IPS-15b (cell line): ENCODE data around the gene FBXL3.

ENCODE experiments used
- H3K27me3 ChIP-seq: one replicate; pipeline ENCODE4 v1.6.1; 2013; ENCODE audit warnings: low read length; ENCODE audit not compliant: control insufficient read depth, insufficient read depth
- H3K36me3 ChIP-seq: one replicate; pipeline ENCODE4 v1.6.1; 2013; ENCODE audit warnings: low read length; ENCODE audit not compliant: control insufficient read depth, insufficient read depth
- H3K4me1 ChIP-seq: one replicate; pipeline ENCODE4 v1.6.1; 2013; ENCODE audit warnings: mild to moderate bottlenecking, low read length; ENCODE audit not compliant: control insufficient read depth, insufficient read depth
- H3K4me3 ChIP-seq: one replicate; pipeline ENCODE4 v1.5.1; 2013; ENCODE audit warnings: low read depth, low read length
- H3K9ac ChIP-seq: one replicate; pipeline ENCODE4 v1.6.1; 2013; ENCODE audit warnings: low read depth, mild to moderate bottlenecking, low read length
- H3K9me3 ChIP-seq: one replicate; pipeline ENCODE4 v1.6.1; 2013; ENCODE audit warnings: mild to moderate bottlenecking, low read length; ENCODE audit not compliant: control insufficient read depth, insufficient read depth

FBXL3 gene

GRCh38 chr13:77026861-77027621 is at the start of gene FBXL3:
Gene FBXL3 (minus strand): TSS chr13:77027159. CDS start chr13:77021860, 5,299 bp downstream.
- peak within 1 kb of the TSS; percentile 80 for H3K9ac ChIP-seq
- H3K27me3 ChIP-seq: no peaks in the 10 kb centered on the region
- H3K9me3 ChIP-seq: no peaks in the 10 kb centered on the region
- H3K36me3 ChIP-seq: no peaks in the 10 kb centered on the region
- H3K4me1 ChIP-seq: peaks cover 9% of the 10 kb centered on the region
- peak within 1 kb of the TSS; percentile 72 for H3K4me3 ChIP-seq

GRCh38 chr13:77067519-77067918 is 40.6 kb upstream of the FBXL3 start:
- Histone ChIP-seq H3K36me3 (peaks cover 4% of the 10 kb centered on the region), H3K9me3 (no peaks in the 10 kb centered on the region)

GRCh38 chr13:77065461-77066147 is 38.6 kb upstream of the FBXL3 start:
- Histone ChIP-seq H3K36me3 (peaks cover 6% of the 10 kb centered on the region), H3K4me1 (no peaks in the 10 kb centered on the region)

More at GRCh38 chr13:77067519-77067918, 40.6 kb upstream of the FBXL3 start:
- Histone ChIP-seq H3K9ac (no peak overlapping the region), H3K4me3 (no peak overlapping the region), H3K27me3 (no peaks in the 10 kb centered on the region), H3K4me1 (no peaks in the 10 kb centered on the region)

GRCh38 chr13:77062097-77062496 is 35.1 kb upstream of the FBXL3 start:
- H3K9me3 ChIP-seq: no peaks in the 10 kb centered on the region
- peaks cover 6% of the 10 kb centered on the region for H3K36me3 ChIP-seq
- H3K4me1 ChIP-seq: no peaks in the 10 kb centered on the region
- H3K27me3 ChIP-seq: no peaks in the 10 kb centered on the region
- H3K9ac ChIP-seq: no peak overlapping the region
- no peak overlapping the region for H3K4me3 ChIP-seq

More at GRCh38 chr13:77065461-77066147, 38.6 kb upstream of the FBXL3 start:
- Histone ChIP-seq H3K9me3 (no peaks in the 10 kb centered on the region), H3K27me3 (no peaks in the 10 kb centered on the region), H3K4me3 (no peak overlapping the region), H3K9ac (no peak overlapping the region)

GRCh38 chr13:77061362-77061761 is 34.4 kb upstream of the FBXL3 start:
- peaks cover 6% of the 10 kb centered on the region for H3K36me3 ChIP-seq
- H3K4me1 ChIP-seq: no peaks in the 10 kb centered on the region
- no peak overlapping the region for H3K9ac ChIP-seq
- H3K4me3 ChIP-seq: no peak overlapping the region
- no peaks in the 10 kb centered on the region for H3K9me3 ChIP-seq
- no peaks in the 10 kb centered on the region for H3K27me3 ChIP-seq

- Histone ChIP-seq H3K36me3 (no peaks in the 10 kb centered on the region), H3K9ac (no peak overlapping the region), H3K4me1 (no peaks in the 10 kb centered on the region), H3K4me3 (no peak overlapping the region), H3K9me3 (no peaks in the 10 kb centered on the region), H3K27me3 (no peaks in the 10 kb centered on the region)
Observed at GRCh38 chr13:77056886-77057285, 29.9 kb upstream of the FBXL3 start.

GRCh38 chr13:77056382-77056781 is 29.4 kb upstream of the FBXL3 start:
- Histone ChIP-seq H3K9ac (no peak overlapping the region), H3K27me3 (no peaks in the 10 kb centered on the region), H3K4me1 (no peaks in the 10 kb centered on the region), H3K9me3 (no peaks in the 10 kb centered on the region), H3K4me3 (no peak overlapping the region), H3K36me3 (no peaks in the 10 kb centered on the region)

- no peaks in the 10 kb centered on the region for H3K36me3 ChIP-seq
- H3K4me1 ChIP-seq: no peaks in the 10 kb centered on the region
- no peaks in the 10 kb centered on the region for H3K27me3 ChIP-seq
- H3K9me3 ChIP-seq: no peaks in the 10 kb centered on the region
- H3K4me3 ChIP-seq: no peak overlapping the region
- H3K9ac ChIP-seq: no peak overlapping the region
Observed at GRCh38 chr13:77055158-77055557, 28.2 kb upstream of the FBXL3 start.

- Histone ChIP-seq H3K4me1 (peaks cover 4% of the 10 kb centered on the region), H3K27me3 (no peaks in the 10 kb centered on the region), H3K4me3 (no peak overlapping the region), H3K9me3 (no peaks in the 10 kb centered on the region), H3K36me3 (no peaks in the 10 kb centered on the region), H3K9ac (no peak overlapping the region)
Observed at GRCh38 chr13:77053192-77053591, 26.2 kb upstream of the FBXL3 start.

GRCh38 chr13:77048681-77049080 is 21.7 kb upstream of the FBXL3 start:
- Histone ChIP-seq H3K9ac (no peak overlapping the region), H3K9me3 (no peaks in the 10 kb centered on the region), H3K4me1 (peaks cover 4% of the 10 kb centered on the region), H3K36me3 (no peaks in the 10 kb centered on the region), H3K27me3 (no peaks in the 10 kb centered on the region), H3K4me3 (no peak overlapping the region)

GRCh38 chr13:77047649-77048343 is 20.8 kb upstream of the FBXL3 start:
- Histone ChIP-seq H3K9me3 (no peaks in the 10 kb centered on the region), H3K36me3 (no peaks in the 10 kb centered on the region), H3K4me1 (peaks cover 4% of the 10 kb centered on the region), H3K27me3 (no peaks in the 10 kb centered on the region), H3K9ac (no peak overlapping the region), H3K4me3 (no peak overlapping the region)
